AG09319 (cell line): Measurements from ENCODE around the gene IQCH.
"Not testable (repeated sequence)": the region's sequence is repeated elsewhere in the genome, so short reads cannot be mapped to it uniquely, and the experiment has no call there.

Source experiments
- DNase-seq: peaks from one replicate; pipeline ENCODE4 v3.0.0-alpha.2; 2010; ENCODE audit warnings: low read depth; ENCODE audit errors: extremely low read depth
- CTCF ChIP-seq: IDR thresholded peaks from 2 replicates; pipeline ENCODE4 v1.5.1; 2011; ENCODE audit warnings: low read depth, mild to moderate bottlenecking, inconsistent platforms, low read length, moderate library complexity

Gene IQCH

GRCh38 chr15:67230504-67230903, 24.1 kb upstream of the IQCH start:
- DNase-seq: no peak
- no peak for TF ChIP-seq CTCF

GRCh38 chr15:67232591-67232990, 22.0 kb upstream of the IQCH start:
- TF ChIP-seq CTCF: no peak
- DNase-seq: no peak

- no peak for DNase-seq
- no peak; the same call in none of the 2 replicates for TF ChIP-seq CTCF
Measured at GRCh38 chr15:67240235-67241131, 14.1 kb upstream of the IQCH start.

GRCh38 chr15:67241132-67241855, 13.3 kb upstream of the IQCH start:
- no peak for TF ChIP-seq CTCF
- no peak for DNase-seq

- TF ChIP-seq CTCF: no peak
- peak; percentile 27 for DNase-seq
Measured at GRCh38 chr15:67242708-67243111, 11.9 kb upstream of the IQCH start.

GRCh38 chr15:67244971-67245478, 9.6 kb upstream of the IQCH start:
- no peak for DNase-seq

GRCh38 chr15:67246606-67247005, 8.0 kb upstream of the IQCH start:
- DNase-seq: not testable (repeated sequence)

More at GRCh38 chr15:67244971-67245478, 9.6 kb upstream of the IQCH start:
- TF ChIP-seq CTCF: no peak
